DND-41 (cell line): Measurements from ENCODE around the gene SP140L.

ENCODE experiments used
- EZH2 ChIP-seq: IDR thresholded peaks from 3 replicates; pipeline ENCODE4 v1.6.1; 2012; ENCODE audit warnings: borderline replicate concordance, low read depth, mild to moderate bottlenecking, moderate library complexity, low read length, inconsistent platforms; ENCODE audit not compliant: severe bottlenecking
- TF ChIP-seq, protein P1 (sequence below): IDR thresholded peaks from 2 replicates; pipeline ENCODE4 v1.5.1; 2012; ENCODE audit warnings: borderline replicate concordance, low read length, moderate library complexity, mild to moderate bottlenecking; ENCODE audit not compliant: poor library complexity, severe bottlenecking; ENCODE audit errors: extremely low read depth

DNA sequence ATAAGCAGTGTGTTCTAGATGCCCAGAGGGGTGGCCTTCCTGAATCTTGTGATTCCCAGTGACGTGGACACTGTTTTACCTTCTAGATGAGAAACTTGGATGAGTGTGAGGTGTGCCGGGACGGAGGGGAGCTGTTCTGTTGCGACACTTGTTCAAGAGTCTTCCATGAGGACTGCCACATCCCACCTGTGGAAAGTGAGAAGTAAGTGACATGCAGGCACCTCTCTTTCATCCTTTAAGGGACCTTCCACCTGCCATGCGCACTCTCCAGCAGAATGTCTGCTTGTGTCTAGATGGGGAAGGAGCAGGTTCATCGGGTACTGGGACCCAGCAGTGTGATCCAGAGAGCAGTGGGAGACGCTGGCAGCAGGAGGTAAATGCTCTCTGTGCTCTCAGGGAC is 73.0 kb downstream of the SP140L start:
- TF ChIP-seq, protein P1, sequence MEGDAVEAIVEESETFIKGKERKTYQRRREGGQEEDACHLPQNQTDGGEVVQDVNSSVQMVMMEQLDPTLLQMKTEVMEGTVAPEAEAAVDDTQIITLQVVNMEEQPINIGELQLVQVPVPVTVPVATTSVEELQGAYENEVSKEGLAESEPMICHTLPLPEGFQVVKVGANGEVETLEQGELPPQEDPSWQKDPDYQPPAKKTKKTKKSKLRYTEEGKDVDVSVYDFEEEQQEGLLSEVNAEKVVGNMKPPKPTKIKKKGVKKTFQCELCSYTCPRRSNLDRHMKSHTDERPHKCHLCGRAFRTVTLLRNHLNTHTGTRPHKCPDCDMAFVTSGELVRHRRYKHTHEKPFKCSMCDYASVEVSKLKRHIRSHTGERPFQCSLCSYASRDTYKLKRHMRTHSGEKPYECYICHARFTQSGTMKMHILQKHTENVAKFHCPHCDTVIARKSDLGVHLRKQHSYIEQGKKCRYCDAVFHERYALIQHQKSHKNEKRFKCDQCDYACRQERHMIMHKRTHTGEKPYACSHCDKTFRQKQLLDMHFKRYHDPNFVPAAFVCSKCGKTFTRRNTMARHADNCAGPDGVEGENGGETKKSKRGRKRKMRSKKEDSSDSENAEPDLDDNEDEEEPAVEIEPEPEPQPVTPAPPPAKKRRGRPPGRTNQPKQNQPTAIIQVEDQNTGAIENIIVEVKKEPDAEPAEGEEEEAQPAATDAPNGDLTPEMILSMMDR: no peak
- TF ChIP-seq EZH2: no peak
